Stimulated activated naive B cell treated with anti-CD40 and anti-IgM and Interleukin-4, amounts not matched to agents 10 μg/mL and 1 μg/mL and 100 μg/mL, for 72 hours (primary cell): ENCODE data around the gene FBN2.
A peak's percentile ranks its signal among the peaks of the same experiment; 100 is the strongest.

Source experiments
- ATAC-seq, 2 donors: fragments of 150-1000 bp; cut with Tn5 transposase; replicated peaks; 2 replicates each; pipeline ENCODE4 v1.10.0; 2021; ENCODE audit warnings: moderate library complexity in 1 of 2
- DNase-seq: peaks from one replicate; pipeline ENCODE4 v3.0.0; 2021
- H3K27ac Mint-ChIP-seq: one replicate; pipeline ENCODE4 v1.8.0; 2022; ENCODE audit warnings: mild to moderate bottlenecking, mixed read lengths
- H3K27me3 Mint-ChIP-seq, 2 donors: one replicate each; pipeline ENCODE4 v1.8.0; 2022; ENCODE audit warnings: mixed read lengths in 2 of 2
- H3K36me3 Mint-ChIP-seq, 2 donors: one replicate each; pipeline ENCODE4 v1.8.0; 2022; ENCODE audit warnings: mixed read lengths in 2 of 2, mild to moderate bottlenecking in 1 of 2
- H3K4me1 Mint-ChIP-seq, 2 donors: one replicate each; pipeline ENCODE4 v1.8.0; 2022; ENCODE audit warnings: mixed read lengths in 2 of 2, mild to moderate bottlenecking in 1 of 2
- H3K4me3 Mint-ChIP-seq, 2 donors: one replicate each; pipeline ENCODE4 v1.8.0; 2022; ENCODE audit warnings: mild to moderate bottlenecking in 2 of 2, mixed read lengths in 2 of 2, moderate library complexity in 1 of 2
- H3K9me3 Mint-ChIP-seq, 2 donors: one replicate each; pipeline ENCODE4 v1.8.0; 2022; ENCODE audit warnings: mixed read lengths in 2 of 2, mild to moderate bottlenecking in 1 of 2

FBN2 gene

DNA sequence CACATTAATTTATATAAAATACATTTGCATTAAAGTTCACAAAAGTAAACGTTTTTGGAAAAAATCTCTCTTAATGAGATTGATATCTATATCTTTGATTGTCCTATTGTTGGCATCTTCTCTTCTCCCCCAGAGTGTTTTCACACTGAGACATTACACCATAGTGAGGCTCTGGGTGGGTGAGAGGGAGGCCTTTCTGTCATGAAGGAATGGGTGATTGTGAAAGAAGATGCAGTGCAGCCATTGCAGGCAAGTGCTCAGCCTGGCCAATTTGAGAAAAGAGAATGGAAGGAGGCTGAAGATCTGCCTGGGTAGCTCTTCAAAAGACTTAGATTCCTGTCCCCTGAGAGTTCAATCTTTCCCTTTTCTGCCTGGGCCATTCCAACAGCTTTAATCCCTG lies 313.7 kb downstream of the FBN2 start:
- ATAC-seq, result no peak
- Mint-ChIP-seq H3K9me3 (no peaks in the 10 kb centered on the region), H3K4me3 (no peak overlapping the region), H3K4me1 (no peaks in the 10 kb centered on the region), H3K27me3 (no peaks in the 10 kb centered on the region), H3K36me3 (no peaks in the 10 kb centered on the region), H3K27ac (no peak overlapping the region)
- DNase-seq, result no peak

DNA sequence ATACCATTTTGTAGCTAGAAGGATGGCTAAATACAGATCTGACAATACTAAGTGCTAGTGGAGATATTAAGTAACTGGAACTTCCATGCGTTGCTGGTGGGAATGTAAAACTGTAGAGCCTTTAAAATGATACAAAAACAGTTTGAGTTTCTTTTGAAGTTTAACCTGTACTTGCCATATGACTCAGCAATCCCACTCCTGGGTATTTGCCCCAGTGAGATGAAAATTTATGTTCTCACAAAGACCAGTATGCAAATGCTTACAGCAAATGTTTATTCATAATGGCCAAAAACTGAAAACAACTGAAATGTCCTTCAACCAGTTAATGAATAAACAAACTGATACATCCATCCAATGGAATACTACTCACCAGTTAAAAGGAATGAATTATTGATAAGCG lies 317.2 kb downstream of the FBN2 start:
- Mint-ChIP-seq H3K9me3 (no peaks in the 10 kb centered on the region), H3K27ac (no peak overlapping the region), H3K36me3 (no peaks in the 10 kb centered on the region), H3K4me3 (no peak overlapping the region), H3K27me3 (peaks cover 0 to under 1% of the 10 kb centered on the region in 2 donors), H3K4me1 (no peaks in the 10 kb centered on the region)
- DNase-seq (no peak), ATAC-seq (no peak)

DNA sequence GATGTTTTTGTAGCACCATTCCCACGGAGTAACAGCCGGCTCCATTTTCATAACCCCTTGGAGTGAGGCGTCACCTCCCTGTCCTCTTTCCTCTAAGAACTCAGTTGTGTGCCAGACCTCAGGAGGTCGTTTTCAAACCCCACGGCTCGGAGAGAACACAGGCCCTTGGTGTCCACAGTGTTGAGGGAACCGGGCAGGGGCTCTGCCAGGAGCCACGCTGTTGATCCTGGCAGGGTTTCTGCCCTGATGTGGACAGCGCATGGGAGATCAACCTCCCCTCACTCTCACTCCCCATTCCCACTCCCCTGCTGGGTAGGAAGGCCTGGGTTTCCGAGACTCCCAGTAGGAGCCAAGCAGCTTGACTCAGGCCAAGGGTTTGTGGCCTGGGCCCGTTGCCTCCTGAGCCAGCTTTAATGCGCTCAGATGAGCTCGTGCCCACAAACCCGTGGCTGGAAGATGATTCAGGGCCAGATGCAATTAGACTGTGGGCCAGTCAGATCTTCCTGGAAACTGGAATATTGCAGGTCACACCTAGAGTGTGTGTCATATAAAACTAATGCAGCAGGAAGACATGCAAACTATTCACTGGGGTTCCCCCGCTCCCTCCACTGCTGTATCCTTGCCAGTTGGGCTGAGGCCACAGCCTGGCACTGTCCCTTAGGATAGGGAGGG lies 321.0 kb downstream of the FBN2 start:
- H3K27ac Mint-ChIP-seq, result no peak overlapping the region
- no peaks in the 10 kb centered on the region for H3K9me3 Mint-ChIP-seq
- H3K4me3 Mint-ChIP-seq, result no peak overlapping the region
- peaks cover 0 to 11% of the 10 kb centered on the region in 2 donors for H3K27me3 Mint-ChIP-seq
- ATAC-seq, result no peak
- DNase-seq, result no peak
- no peaks in the 10 kb centered on the region for H3K4me1 Mint-ChIP-seq
- no peaks in the 10 kb centered on the region for H3K36me3 Mint-ChIP-seq

DNA sequence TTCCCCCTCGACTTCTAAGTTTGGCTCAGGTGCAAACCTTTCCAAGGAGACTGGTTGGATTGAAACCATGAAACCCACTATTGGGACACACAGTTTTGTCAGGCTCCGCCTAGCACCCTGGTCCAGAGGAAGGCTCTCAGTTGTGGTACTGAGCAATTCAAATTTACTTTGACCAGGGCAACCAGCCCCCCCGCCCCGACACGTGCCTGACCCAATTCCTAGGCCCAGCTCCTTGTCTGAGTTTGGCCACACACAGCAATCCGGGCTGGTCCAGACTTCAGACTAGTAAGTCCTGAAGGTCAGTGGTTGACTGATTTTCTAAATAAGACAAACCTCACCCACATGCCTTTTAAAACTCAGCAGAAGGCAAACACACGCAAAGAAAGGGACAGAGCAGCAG lies 321.8 kb downstream of the FBN2 start:
- Mint-ChIP-seq H3K36me3 (no peaks in the 10 kb centered on the region), H3K4me1 (no peaks in the 10 kb centered on the region), H3K27me3 (peaks cover 0 to 11% of the 10 kb centered on the region in 2 donors), H3K4me3 (no peak overlapping the region), H3K9me3 (no peaks in the 10 kb centered on the region), H3K27ac (no peak overlapping the region)
- no peak for DNase-seq
- ATAC-seq, result no peak

DNA sequence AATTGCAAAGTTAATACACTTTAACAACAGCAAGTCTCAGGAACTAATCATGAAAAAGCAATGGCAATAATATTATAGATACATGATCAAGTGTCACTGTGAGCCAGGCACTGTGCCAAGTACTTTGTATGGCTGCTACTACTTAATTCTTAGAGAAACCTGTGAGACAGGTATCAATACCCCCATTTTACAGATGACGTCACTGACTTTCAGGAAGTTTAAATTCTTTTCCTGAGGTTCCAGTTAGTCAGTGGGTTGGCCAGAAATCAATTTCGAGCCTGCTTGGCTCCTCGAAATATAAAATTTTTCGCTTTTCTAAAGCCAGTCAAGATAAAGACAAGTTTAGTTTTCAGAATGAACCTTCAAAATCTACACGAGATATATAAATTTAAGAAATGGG lies 324.2 kb downstream of the FBN2 start:
- no peaks in the 10 kb centered on the region for H3K9me3 Mint-ChIP-seq
- no peak overlapping the region for H3K4me3 Mint-ChIP-seq
- DNase-seq (no peak), ATAC-seq (no peak)
- peaks cover 0 to 11% of the 10 kb centered on the region in 2 donors for H3K27me3 Mint-ChIP-seq
- no peaks in the 10 kb centered on the region for H3K4me1 Mint-ChIP-seq
- no peak overlapping the region for H3K27ac Mint-ChIP-seq
- H3K36me3 Mint-ChIP-seq, result no peaks in the 10 kb centered on the region

DNA sequence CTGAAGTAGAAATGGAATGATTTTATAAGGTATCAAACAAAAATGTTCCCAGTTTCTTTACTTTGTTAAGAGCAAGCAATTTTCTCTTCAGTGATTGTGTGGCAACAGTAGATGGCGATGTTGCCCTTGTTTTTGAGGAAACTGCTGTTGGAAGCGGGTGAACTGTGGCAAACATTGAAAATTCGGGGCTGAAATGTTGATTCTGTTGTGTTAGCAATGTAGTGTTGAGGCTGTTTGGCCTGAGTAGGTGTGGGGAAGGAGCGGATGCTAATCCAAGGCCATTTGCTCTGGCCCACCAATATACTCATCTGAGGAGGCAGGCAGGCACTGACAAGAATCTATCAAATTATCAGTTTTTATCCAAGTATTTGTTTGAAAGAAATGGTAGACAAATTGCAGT lies 324.7 kb downstream of the FBN2 start:
- H3K4me1 Mint-ChIP-seq, result no peaks in the 10 kb centered on the region
- no peaks in the 10 kb centered on the region for H3K36me3 Mint-ChIP-seq
- no peak overlapping the region for H3K27ac Mint-ChIP-seq
- DNase-seq (peak; percentile 9), ATAC-seq (peak; percentile 31 to 56)
- no peaks in the 10 kb centered on the region for H3K9me3 Mint-ChIP-seq
- H3K4me3 Mint-ChIP-seq, result no peak overlapping the region
- peaks cover 0 to 11% of the 10 kb centered on the region in 2 donors for H3K27me3 Mint-ChIP-seq

DNA sequence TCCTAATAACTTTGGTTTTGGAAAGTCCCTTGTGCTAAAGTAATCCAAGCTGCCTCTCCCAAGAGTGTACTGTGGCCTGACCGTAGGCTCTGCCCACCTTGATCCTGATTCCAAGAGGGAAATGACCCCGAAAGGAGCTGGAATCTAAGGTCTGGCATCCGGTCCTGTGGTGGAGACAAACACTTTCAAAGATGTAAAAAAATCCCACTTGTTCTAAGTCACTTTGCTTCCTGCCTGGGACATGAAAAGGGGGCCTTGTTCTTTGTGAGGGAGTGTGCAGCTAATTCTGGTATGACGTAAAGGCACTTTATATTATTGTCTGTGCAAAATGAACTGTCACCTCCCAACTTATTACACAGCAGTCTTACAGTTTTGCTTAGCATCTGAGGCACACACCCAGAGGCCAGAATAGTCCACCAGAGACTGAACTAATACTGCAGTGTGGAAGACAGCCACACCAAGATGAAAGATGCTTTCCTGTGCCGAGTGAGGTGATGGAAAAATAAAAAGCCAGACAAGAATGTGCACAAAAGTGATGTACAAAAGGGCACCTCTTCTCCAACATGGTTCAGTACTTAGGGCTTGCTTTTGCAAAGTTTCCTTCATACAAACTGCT lies 325.7 kb downstream of the FBN2 start:
- no peaks in the 10 kb centered on the region for H3K9me3 Mint-ChIP-seq

DNA sequence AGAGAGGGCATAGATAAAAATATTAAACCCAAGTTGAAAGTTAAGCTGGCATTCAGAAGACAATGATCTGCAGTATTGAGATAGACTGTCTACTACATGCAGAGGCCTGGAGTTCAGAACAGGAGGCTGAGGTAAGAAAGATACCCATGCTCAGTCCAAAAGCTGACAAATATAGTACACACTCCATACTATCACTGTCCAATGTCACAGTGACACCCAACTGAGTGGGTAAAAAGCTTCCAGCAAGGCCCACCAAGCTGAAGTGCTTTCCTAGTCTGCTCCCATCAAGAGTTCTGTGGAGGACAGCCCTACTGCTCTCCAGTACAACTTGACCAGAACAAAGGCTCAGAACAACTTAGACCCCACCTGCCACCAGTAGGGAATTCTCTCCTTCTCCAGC lies 329.6 kb downstream of the FBN2 start:
- DNase-seq (no peak), ATAC-seq (no peak)
- H3K4me3 Mint-ChIP-seq, result no peak overlapping the region
- no peaks in the 10 kb centered on the region for H3K36me3 Mint-ChIP-seq
- H3K4me1 Mint-ChIP-seq, result no peaks in the 10 kb centered on the region
- H3K27ac Mint-ChIP-seq, result no peak overlapping the region
- H3K9me3 Mint-ChIP-seq, result no peaks in the 10 kb centered on the region
- peaks cover 0 to 3% of the 10 kb centered on the region in 2 donors for H3K27me3 Mint-ChIP-seq

More for the DNA sequence above, 325.7 kb downstream of the FBN2 start:
- peaks cover 0 to 11% of the 10 kb centered on the region in 2 donors for H3K27me3 Mint-ChIP-seq
- DNase-seq (no peak), ATAC-seq (no peak)
- H3K4me3 Mint-ChIP-seq, result no peak overlapping the region
- H3K36me3 Mint-ChIP-seq, result no peaks in the 10 kb centered on the region
- no peaks in the 10 kb centered on the region for H3K4me1 Mint-ChIP-seq
- no peak overlapping the region for H3K27ac Mint-ChIP-seq
